DND-41 (cell line): ENCODE measurements around the gene CEMIP.

Source experiments
- ATAC-seq: fragments of 200-7000 bp; cut with Tn5 transposase; 3 replicates; pipeline ENCODE4 v1.9.1; 2021; ENCODE audit warnings: low read depth; ENCODE audit not compliant: insufficient read depth
- DNase-seq: peaks from one replicate; pipeline ENCODE4 v3.0.0-alpha.2; 2020
- H2AFZ ChIP-seq: 2 replicates; pipeline ENCODE4 v1.6.0; 2012; ENCODE audit warnings: low read depth, low read length
- H3K27ac ChIP-seq: 2 replicates; pipeline ENCODE4 v1.5.1; 2012; ENCODE audit warnings: low read length, inconsistent platforms
- H3K27me3 ChIP-seq: fragments of 200-600 bp; sonication (generic); 2 replicates; pipeline ENCODE4 v1.6.0; 2012; ENCODE audit warnings: low read length, mild to moderate bottlenecking, inconsistent platforms; ENCODE audit not compliant: insufficient read depth, poor library complexity
- H3K36me3 ChIP-seq: 2 replicates; pipeline ENCODE4 v1.5.1; 2012; ENCODE audit warnings: low read length, inconsistent platforms; ENCODE audit not compliant: insufficient read depth
- H3K4me1 ChIP-seq: 2 replicates; pipeline ENCODE4 v1.5.1; 2012; ENCODE audit warnings: mild to moderate bottlenecking, low read length; ENCODE audit not compliant: insufficient read depth
- H3K4me2 ChIP-seq: 2 replicates; pipeline ENCODE4 v1.6.0; 2012; ENCODE audit warnings: mild to moderate bottlenecking, moderate library complexity, low read length, inconsistent platforms; ENCODE audit not compliant: insufficient read depth
- H3K4me3 ChIP-seq, 2 experiments: fragments of 200-600 bp in 1 of 2; shearing (Covaris generic) in 1 of 2; 2 replicates each; pipeline ENCODE4 v1.5.1; 2012 to 2016; ENCODE audit warnings: inconsistent platforms in 2 of 2, low read length in 2 of 2, mild to moderate bottlenecking in 2 of 2, low read depth in 1 of 2, moderate library complexity in 1 of 2
- H3K79me2 ChIP-seq: 2 replicates; pipeline ENCODE4 v1.6.0; 2012; ENCODE audit warnings: low read length, inconsistent platforms; ENCODE audit not compliant: insufficient read depth
- H3K9ac ChIP-seq: 2 replicates; pipeline ENCODE4 v1.6.0; 2012; ENCODE audit warnings: low read depth, mild to moderate bottlenecking, inconsistent platforms, low read length, moderate library complexity
- H3K9me3 ChIP-seq: 2 replicates; pipeline ENCODE4 v1.5.1; 2012; ENCODE audit warnings: low read length, moderate library complexity, mild to moderate bottlenecking, inconsistent platforms; ENCODE audit not compliant: insufficient read depth, severe bottlenecking
- H4K20me1 ChIP-seq: 2 replicates; pipeline ENCODE4 v1.6.0; 2012; ENCODE audit warnings: low read length; ENCODE audit not compliant: insufficient read depth
- EZH2 ChIP-seq: IDR thresholded peaks from 3 replicates; pipeline ENCODE4 v1.6.1; 2012; ENCODE audit warnings: borderline replicate concordance, low read depth, mild to moderate bottlenecking, moderate library complexity, low read length, inconsistent platforms; ENCODE audit not compliant: severe bottlenecking
- TF ChIP-seq, protein P1 (sequence below): IDR thresholded peaks from 2 replicates; pipeline ENCODE4 v1.5.1; 2012; ENCODE audit warnings: borderline replicate concordance, low read length, moderate library complexity, mild to moderate bottlenecking; ENCODE audit not compliant: poor library complexity, severe bottlenecking; ENCODE audit errors: extremely low read depth

CEMIP gene

DNA sequence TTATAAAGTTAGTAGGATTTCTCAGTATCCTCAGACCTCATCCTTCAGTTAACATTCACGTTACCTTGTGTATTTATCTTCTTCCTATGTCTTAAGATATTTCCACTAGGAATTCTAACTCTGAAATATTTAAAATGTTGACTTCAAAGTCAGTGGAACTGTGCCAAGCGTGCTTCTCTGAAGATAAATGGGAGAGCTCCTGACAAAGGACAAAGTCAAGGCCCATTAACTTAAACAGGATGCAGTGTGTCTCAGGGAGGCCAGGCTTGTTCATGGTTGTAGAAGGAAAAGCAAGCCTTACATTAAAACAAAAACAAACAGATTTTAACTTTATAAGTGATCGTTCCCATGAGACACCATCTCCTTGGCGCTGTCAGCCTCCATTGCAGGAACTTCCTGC, 42.6 kb upstream of the CEMIP start:
- H3K4me3 ChIP-seq, result no peak overlapping the region
- ATAC-seq (no peak), DNase-seq (no peak)
- H3K4me2 ChIP-seq, result no peak overlapping the region
- no peaks in the 10 kb centered on the region for H4K20me1 ChIP-seq
- H3K9me3 ChIP-seq, result no peaks in the 10 kb centered on the region
- H3K36me3 ChIP-seq, result no peaks in the 10 kb centered on the region
- no peaks in the 10 kb centered on the region for H3K79me2 ChIP-seq
- TF ChIP-seq, protein P1, sequence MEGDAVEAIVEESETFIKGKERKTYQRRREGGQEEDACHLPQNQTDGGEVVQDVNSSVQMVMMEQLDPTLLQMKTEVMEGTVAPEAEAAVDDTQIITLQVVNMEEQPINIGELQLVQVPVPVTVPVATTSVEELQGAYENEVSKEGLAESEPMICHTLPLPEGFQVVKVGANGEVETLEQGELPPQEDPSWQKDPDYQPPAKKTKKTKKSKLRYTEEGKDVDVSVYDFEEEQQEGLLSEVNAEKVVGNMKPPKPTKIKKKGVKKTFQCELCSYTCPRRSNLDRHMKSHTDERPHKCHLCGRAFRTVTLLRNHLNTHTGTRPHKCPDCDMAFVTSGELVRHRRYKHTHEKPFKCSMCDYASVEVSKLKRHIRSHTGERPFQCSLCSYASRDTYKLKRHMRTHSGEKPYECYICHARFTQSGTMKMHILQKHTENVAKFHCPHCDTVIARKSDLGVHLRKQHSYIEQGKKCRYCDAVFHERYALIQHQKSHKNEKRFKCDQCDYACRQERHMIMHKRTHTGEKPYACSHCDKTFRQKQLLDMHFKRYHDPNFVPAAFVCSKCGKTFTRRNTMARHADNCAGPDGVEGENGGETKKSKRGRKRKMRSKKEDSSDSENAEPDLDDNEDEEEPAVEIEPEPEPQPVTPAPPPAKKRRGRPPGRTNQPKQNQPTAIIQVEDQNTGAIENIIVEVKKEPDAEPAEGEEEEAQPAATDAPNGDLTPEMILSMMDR, result no peak
- no peak for TF ChIP-seq EZH2
- H3K9ac ChIP-seq, result no peak overlapping the region
- no peaks in the 10 kb centered on the region for H3K4me1 ChIP-seq
- H3K27ac ChIP-seq, result no peak overlapping the region
- no peaks in the 10 kb centered on the region for H3K27me3 ChIP-seq
- H2AFZ ChIP-seq, result no peak overlapping the region

DNA sequence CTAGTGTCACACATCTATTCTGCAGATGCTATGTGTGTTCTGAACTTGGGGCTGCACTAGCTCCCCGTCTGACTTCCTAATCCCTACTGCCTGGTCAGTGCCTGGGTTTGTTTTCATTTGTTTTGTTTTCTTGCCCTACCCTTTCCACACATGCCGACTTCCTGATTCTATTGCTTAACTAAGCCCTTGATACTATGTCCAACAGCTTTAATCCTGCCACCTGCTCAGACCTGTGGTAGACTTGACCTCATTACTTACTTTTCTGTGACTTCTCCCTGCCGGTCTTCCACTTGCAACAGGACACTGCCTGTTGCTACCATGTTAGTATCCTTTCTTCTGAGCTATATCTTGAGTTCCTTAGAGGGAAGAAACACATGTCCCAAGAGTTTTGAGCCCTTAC, 39.3 kb upstream of the CEMIP start:
- no peak overlapping the region for H2AFZ ChIP-seq
- no peak for ATAC-seq
- no peaks in the 10 kb centered on the region for H3K36me3 ChIP-seq
- H3K27me3 ChIP-seq, result no peaks in the 10 kb centered on the region
- DNase-seq, result no peak
- H3K79me2 ChIP-seq, result no peaks in the 10 kb centered on the region
- no peaks in the 10 kb centered on the region for H4K20me1 ChIP-seq
- H3K9me3 ChIP-seq, result no peaks in the 10 kb centered on the region
- H3K9ac ChIP-seq, result no peak overlapping the region
- H3K4me1 ChIP-seq, result no peaks in the 10 kb centered on the region
- no peak overlapping the region for H3K4me2 ChIP-seq
- no peak overlapping the region for H3K27ac ChIP-seq
- no peak for TF ChIP-seq EZH2
- TF ChIP-seq, protein P1, result no peak
- no peak overlapping the region for H3K4me3 ChIP-seq

DNA sequence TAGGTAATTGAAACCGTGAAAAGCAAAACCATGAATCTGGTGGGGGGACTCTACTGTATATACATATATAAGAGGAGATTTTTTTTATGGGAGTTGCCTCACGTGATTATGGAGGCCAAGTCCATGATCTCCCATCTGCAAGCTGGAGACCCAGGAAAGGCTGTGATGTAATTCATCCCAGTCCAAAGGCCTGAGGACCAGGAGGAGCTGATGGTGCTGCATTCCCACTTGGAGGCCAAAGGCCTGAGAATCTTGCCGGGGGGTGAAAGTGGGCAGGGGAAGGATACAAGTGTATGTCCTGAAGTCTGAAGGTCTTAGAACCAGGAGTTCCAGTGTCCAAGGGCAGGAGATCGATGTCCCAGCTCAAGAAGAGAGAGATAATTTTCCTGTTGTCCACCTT, 37.1 kb upstream of the CEMIP start:
- H3K27me3 ChIP-seq, result no peaks in the 10 kb centered on the region
- DNase-seq (no peak), ATAC-seq (no peak)
- no peaks in the 10 kb centered on the region for H3K79me2 ChIP-seq
- H4K20me1 ChIP-seq, result no peaks in the 10 kb centered on the region
- no peak for TF ChIP-seq EZH2
- TF ChIP-seq, protein P1, result no peak
- H3K36me3 ChIP-seq, result no peaks in the 10 kb centered on the region
- no peak overlapping the region for H3K4me2 ChIP-seq
- H3K4me3 ChIP-seq, result no peak overlapping the region
- H3K4me1 ChIP-seq, result no peaks in the 10 kb centered on the region
- H2AFZ ChIP-seq, result no peak overlapping the region
- no peak overlapping the region for H3K9ac ChIP-seq
- no peaks in the 10 kb centered on the region for H3K9me3 ChIP-seq
- no peak overlapping the region for H3K27ac ChIP-seq
